ENCODE measurements around the gene KRTAP10-2. TPM values are rescaled to one million over a fixed set of nuclear protein-coding genes. Genes with fewer than 3 reads are reported as not detected.

KRTAP10-2 gene
- total RNA-seq, 2 experiments from 2014 or later, result not detected

- ChIA-PET CTCF (interaction anchor here (0.8 to 1.2 kb wide), 2 partner anchors 31 to 202 kb away, joined by 3 to 5 read pairs; no protein-coding TSS in a partner anchor), POLR2A (interaction anchor here (0.7 kb wide), 1 partner anchor 149 kb away, joined by 3 read pairs; no protein-coding TSS in a partner anchor)
- no peak for TF ChIP-seq CTCF (IDR thresholded peaks at IDR 0.05)
- Mint-ChIP-seq H3K27me3 (no peaks in the 10 kb centered on the region), H3K4me3 (no peak overlapping the region), H3K4me1 (ENCODE audit: low read depth) (no peaks in the 10 kb centered on the region), H3K27ac (no peak overlapping the region), H3K9me3 (peaks cover 4% of the 10 kb centered on the region), H3K36me3 (ENCODE audit: low read depth) (peaks cover 6% of the 10 kb centered on the region)
- intact Hi-C loops (cut with micrococcal nuclease), result no loop called here
- ATAC-seq (no peak), DNase-seq (no peak)
Measured at GRCh38 chr21:44540741-44541288, 10.5 kb downstream of the KRTAP10-2 start.

GRCh38 chr21:44539991-44540666 lies 11.2 kb downstream of the KRTAP10-2 start, which contains the start of gene KRTAP10-1:
KRTAP10-1 (minus strand) TSS chr21:44540195; CDS start chr21:44540150, 45 bp downstream.
- CTCF ChIA-PET, result interaction anchor here (1.2 kb wide), 1 partner anchor 30 kb away, joined by 3 read pairs; no protein-coding TSS in a partner anchor
- H3K4me1 Mint-ChIP-seq (ENCODE audit: low read depth), result no peaks in the 10 kb centered on the region
- no peak within 1 kb of the TSS for H3K4me3 Mint-ChIP-seq
- POLR2A ChIA-PET, result interaction anchor here (0.7 kb wide), 1 partner anchor 149 kb away, joined by 3 read pairs; no protein-coding TSS in a partner anchor
- intact Hi-C loops (cut with micrococcal nuclease), result no loop called here
- no peaks in the 10 kb centered on the region for H3K27me3 Mint-ChIP-seq
- no peaks in the 10 kb centered on the region for H3K36me3 Mint-ChIP-seq (ENCODE audit: low read depth)
- TF ChIP-seq CTCF (IDR thresholded peaks at IDR 0.05), result no peak
- no peak for ATAC-seq
- H3K27ac Mint-ChIP-seq, result no peak within 1 kb of the TSS
- no peak for DNase-seq
- H3K9me3 Mint-ChIP-seq, result no peaks in the 10 kb centered on the region

GRCh38 chr21:44539046-44539445 lies 12.3 kb downstream of the KRTAP10-2 start:
- intact Hi-C loops (cut with micrococcal nuclease), result no loop called here
- CTCF ChIA-PET, result no interaction called here
- H3K27ac Mint-ChIP-seq, result no peak overlapping the region
- H3K4me3 Mint-ChIP-seq, result no peak overlapping the region
- POLR2A ChIA-PET, result no interaction called here
- H3K9me3 Mint-ChIP-seq, result no peaks in the 10 kb centered on the region
- no peak for TF ChIP-seq CTCF (IDR thresholded peaks at IDR 0.05)
- no peaks in the 10 kb centered on the region for H3K27me3 Mint-ChIP-seq
- H3K4me1 Mint-ChIP-seq (ENCODE audit: low read depth), result no peaks in the 10 kb centered on the region
- ATAC-seq (no peak), DNase-seq (no peak)
- no peaks in the 10 kb centered on the region for H3K36me3 Mint-ChIP-seq (ENCODE audit: low read depth)

- Mint-ChIP-seq H3K4me1 (ENCODE audit: low read depth) (no peaks in the 10 kb centered on the region), H3K27ac (no peak overlapping the region), H3K27me3 (no peaks in the 10 kb centered on the region), H3K36me3 (ENCODE audit: low read depth) (no peaks in the 10 kb centered on the region), H3K9me3 (no peaks in the 10 kb centered on the region), H3K4me3 (no peak overlapping the region)
- no peak for DNase-seq
- no peak for ATAC-seq
- ChIA-PET POLR2A (no interaction called here), CTCF (no interaction called here)
- intact Hi-C loops (cut with micrococcal nuclease), result no loop called here
- TF ChIP-seq CTCF (IDR thresholded peaks at IDR 0.05), result no peak
Measured at GRCh38 chr21:44537930-44538911, 13.1 kb downstream of the KRTAP10-2 start.
